Activated CD4-positive, alpha-beta T cell treated with anti-CD3 and anti-CD28 coated beads for 4 hours (primary cell): Measurements from ENCODE around the gene ZC3HAV1.

Source experiments
- DNase-seq, 2 donors: peaks; one replicate each; pipeline ENCODE4 v3.0.0-alpha.2; 2020

ZC3HAV1 gene

DNA sequence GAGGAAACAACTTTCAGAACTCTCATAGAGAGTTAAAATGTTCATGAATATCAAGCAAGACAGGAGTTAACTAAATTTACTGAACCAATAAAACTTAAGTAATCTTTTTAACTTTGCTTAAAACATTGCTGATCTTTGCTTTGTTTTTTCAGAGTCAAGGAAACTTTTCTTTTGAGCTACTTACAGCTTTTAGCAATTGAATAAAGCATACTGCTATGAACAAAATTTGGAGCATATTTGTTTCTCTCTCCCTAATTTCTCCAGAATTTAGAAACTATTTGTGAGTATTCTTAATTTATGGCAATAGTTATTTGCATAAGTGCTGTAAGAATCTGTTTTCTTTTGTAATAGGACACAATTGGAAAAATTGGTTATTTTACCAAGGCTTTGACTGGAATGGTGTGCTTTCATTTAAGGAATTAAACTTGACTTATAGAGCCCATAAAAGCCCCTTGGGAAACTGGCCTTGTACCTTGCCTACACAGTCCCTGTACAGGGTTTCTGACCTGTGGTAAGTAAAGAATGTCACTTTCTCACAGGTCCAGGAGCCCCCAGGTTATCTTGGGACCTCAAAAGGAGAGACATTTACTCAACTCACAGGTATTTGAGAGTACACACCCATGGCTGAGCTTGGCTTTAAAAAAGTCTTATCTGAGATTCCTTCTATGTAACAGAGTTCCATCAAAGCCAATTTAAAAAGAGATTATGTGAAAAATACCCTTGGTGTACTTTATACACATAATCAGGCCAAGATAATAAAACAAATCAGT lies 105.0 kb downstream of the ZC3HAV1 start:
- no peak for DNase-seq

DNA sequence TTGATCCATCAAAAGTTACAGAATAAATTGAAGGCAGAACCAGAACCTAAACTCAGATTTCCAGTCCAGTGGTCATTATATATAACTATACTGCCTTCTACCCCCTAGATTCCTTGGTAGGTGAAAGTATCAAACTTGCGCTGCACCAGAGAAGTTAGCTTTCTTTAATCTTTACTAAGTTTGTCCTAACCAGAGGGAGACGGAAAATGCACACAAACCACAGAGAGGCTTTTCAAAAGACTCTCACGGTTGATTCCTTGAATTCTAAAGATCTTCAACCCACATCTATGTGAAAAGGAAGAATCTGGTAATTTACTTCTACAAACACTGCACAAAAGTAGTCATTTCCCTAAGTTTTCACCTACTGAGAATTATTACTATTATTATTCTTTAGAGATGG lies 110.1 kb downstream of the ZC3HAV1 start:
- DNase-seq: no peak
